Glutamatergic neuron (in vitro differentiated cells): ENCODE data around the gene HSPB8. TPM values are rescaled to one million over a fixed set of nuclear protein-coding genes. Genes with fewer than 3 reads are reported as not detected.

Experiments
- DNase-seq: peaks from one replicate; pipeline ENCODE4 v3.0.0; 2022
- H3K27ac Mint-ChIP-seq: one replicate; pipeline ENCODE4 v1.8.0; 2020; ENCODE audit warnings: mild to moderate bottlenecking, mixed read lengths, inconsistent platforms; ENCODE audit not compliant: unreplicated experiment
- H3K27me3 Mint-ChIP-seq: one replicate; pipeline ENCODE4 v1.8.0; 2020; ENCODE audit warnings: mild to moderate bottlenecking, moderate library complexity, mixed read lengths, inconsistent platforms; ENCODE audit not compliant: unreplicated experiment
- H3K36me3 Mint-ChIP-seq: one replicate; pipeline ENCODE4 v1.8.0; 2020; ENCODE audit warnings: mild to moderate bottlenecking, mixed read lengths, inconsistent platforms; ENCODE audit not compliant: unreplicated experiment
- H3K4me1 Mint-ChIP-seq: one replicate; pipeline ENCODE4 v1.8.0; 2020; ENCODE audit warnings: mild to moderate bottlenecking, low read depth, mixed read lengths, inconsistent platforms; ENCODE audit not compliant: unreplicated experiment
- H3K4me3 Mint-ChIP-seq: one replicate; pipeline ENCODE4 v1.8.0; 2020; ENCODE audit warnings: mild to moderate bottlenecking, mixed read lengths, inconsistent platforms; ENCODE audit not compliant: unreplicated experiment
- H3K9me3 Mint-ChIP-seq: one replicate; pipeline ENCODE4 v1.8.0; 2020; ENCODE audit warnings: mild to moderate bottlenecking, moderate library complexity, mixed read lengths, inconsistent platforms; ENCODE audit not compliant: unreplicated experiment
- total RNA-seq: library from RNA; stranded (reverse); fragmentation: NEBNext Ultra II Directional; extraction: Animal tissue kit (Norgen Biotek cat#: 25700); gene quantifications from one replicate; pipeline ENCODE4 v1.2.1, GENCODE V29; 2021; ENCODE audit not compliant: unreplicated experiment
- TF ChIP-seq, protein P1 (sequence below): fragments of 200-600 bp; sonication (generic); IDR thresholded peaks from one replicate; pipeline ENCODE4 v1.5.0; 2021; ENCODE audit not compliant: partially characterized antibody, unreplicated experiment

HSPB8 gene
- total RNA-seq, 1 donor from 2014 or later = 0.32 TPM

DNA sequence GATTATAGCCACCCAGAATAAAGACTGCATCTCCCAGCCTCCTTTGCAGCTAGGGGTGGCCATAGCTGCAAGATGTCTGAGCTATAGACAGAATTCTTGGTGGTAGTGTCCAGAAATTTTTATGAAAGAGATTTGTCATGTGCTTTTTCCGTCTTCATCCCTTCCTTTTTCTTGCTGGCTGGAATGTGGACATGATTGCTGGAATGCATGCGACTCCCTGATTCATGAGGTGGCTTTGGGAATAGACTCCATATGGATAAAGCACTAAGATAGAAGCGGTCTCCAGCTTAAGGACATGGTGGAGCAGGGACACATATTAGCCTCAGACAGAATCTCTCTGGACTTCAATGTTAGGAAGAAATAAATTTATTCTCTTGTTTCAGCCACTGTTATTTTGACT, 10.0 kb upstream of the HSPB8 start:
- Mint-ChIP-seq H3K9me3 (peaks cover 11% of the 10 kb centered on the region), H3K36me3 (peaks cover 5% of the 10 kb centered on the region), H3K27me3 (peaks cover 4% of the 10 kb centered on the region), H3K27ac (no peak overlapping the region), H3K4me3 (no peak overlapping the region), H3K4me1 (no peaks in the 10 kb centered on the region)
- DNase-seq = no peak
- TF ChIP-seq, protein P1, sequence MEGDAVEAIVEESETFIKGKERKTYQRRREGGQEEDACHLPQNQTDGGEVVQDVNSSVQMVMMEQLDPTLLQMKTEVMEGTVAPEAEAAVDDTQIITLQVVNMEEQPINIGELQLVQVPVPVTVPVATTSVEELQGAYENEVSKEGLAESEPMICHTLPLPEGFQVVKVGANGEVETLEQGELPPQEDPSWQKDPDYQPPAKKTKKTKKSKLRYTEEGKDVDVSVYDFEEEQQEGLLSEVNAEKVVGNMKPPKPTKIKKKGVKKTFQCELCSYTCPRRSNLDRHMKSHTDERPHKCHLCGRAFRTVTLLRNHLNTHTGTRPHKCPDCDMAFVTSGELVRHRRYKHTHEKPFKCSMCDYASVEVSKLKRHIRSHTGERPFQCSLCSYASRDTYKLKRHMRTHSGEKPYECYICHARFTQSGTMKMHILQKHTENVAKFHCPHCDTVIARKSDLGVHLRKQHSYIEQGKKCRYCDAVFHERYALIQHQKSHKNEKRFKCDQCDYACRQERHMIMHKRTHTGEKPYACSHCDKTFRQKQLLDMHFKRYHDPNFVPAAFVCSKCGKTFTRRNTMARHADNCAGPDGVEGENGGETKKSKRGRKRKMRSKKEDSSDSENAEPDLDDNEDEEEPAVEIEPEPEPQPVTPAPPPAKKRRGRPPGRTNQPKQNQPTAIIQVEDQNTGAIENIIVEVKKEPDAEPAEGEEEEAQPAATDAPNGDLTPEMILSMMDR = no peak

DNA sequence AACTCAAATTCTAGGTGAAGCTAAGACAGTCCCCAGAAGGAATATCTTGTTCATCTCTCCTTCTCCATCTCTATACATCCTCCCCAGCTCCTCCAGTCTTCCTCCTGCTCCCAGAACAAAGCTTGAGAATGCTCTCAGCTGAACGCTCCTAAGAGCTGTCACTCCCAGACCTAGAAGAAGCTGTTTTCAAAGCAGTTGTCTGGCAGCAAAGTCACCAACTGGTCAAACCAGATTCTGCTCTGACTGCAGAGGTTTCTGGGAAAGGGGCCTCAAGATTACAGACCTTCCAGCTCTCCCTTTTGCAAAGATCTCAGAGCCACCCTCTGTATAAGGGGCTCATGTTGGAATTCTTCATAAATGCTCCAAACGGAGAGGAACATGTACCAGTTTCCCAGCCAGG, 9.6 kb upstream of the HSPB8 start:
- Mint-ChIP-seq H3K9me3 (peaks cover 11% of the 10 kb centered on the region), H3K4me3 (no peak overlapping the region), H3K27me3 (peaks cover 4% of the 10 kb centered on the region), H3K36me3 (peaks cover 5% of the 10 kb centered on the region), H3K4me1 (no peaks in the 10 kb centered on the region), H3K27ac (no peak overlapping the region)
- TF ChIP-seq, protein P1 = no peak
- DNase-seq = no peak

DNA sequence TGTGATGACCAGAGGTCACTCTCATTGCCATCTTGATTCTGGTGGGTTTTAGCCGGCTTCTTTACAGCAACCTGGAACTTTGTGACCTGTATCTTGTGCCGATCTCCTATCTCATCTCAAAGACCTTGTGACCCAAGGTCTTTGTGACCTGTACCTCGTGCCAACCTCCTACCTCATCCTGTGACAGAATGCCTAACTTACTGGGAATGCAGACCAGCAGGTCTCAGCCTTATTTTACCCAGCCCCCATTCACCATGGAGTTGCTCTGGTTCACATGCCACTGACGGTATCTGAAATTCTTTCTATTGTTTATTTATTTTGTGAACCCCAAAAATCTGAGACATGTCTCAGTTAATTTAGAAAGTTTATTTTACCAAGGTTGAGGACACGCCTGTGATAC, 7.4 kb upstream of the HSPB8 start:
- H3K27ac Mint-ChIP-seq = no peak overlapping the region
- H3K4me3 Mint-ChIP-seq = no peak overlapping the region

DNA sequence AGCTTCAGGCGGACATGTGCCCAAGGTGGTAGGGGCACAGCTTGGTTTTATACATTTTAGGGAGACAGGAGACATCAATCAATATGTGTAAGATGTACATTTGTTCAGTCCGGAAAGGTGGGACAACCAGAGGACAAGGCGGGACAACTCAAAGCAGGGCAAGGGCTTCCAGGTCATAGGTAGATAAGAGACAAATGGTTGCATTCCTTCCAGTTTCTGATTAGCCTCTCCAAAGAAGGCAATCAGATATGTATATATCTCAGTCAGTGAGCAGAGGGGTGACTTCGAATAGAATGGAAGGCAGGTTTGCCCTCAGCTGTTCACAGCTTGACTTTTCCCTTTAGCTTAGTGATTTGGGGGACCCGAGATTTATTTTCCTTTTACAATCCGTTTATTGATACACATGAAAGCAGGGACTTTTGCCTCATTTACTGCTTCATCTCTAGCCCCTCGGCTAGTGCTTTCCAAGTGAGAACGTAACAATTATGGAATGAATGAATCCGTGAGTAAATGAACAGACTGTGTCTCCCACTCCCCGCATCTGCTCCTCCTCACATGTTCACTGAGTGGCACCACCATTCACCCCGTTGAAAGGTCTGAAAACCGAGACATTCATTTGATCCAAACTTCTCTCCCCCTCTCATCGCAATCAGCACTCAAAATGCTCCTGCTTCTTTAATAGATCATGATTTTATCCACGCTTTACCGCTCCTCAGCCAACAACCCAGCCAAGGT, 6.9 kb upstream of the HSPB8 start:
- Mint-ChIP-seq H3K9me3 (peaks cover 4% of the 10 kb centered on the region), H3K4me1 (peaks cover 9% of the 10 kb centered on the region), H3K27ac (no peak overlapping the region), H3K27me3 (peaks cover 10% of the 10 kb centered on the region), H3K36me3 (peaks cover 5% of the 10 kb centered on the region), H3K4me3 (no peak overlapping the region)
- TF ChIP-seq, protein P1 = no peak
- DNase-seq = no peak

More for the DNA sequence above, 7.4 kb upstream of the HSPB8 start:
- H3K27me3 Mint-ChIP-seq = peaks cover 8% of the 10 kb centered on the region
- TF ChIP-seq, protein P1 = no peak
- H3K4me1 Mint-ChIP-seq = peaks cover 6% of the 10 kb centered on the region
- DNase-seq = no peak
- peaks cover 5% of the 10 kb centered on the region for H3K36me3 Mint-ChIP-seq
- H3K9me3 Mint-ChIP-seq = peaks cover 5% of the 10 kb centered on the region

DNA sequence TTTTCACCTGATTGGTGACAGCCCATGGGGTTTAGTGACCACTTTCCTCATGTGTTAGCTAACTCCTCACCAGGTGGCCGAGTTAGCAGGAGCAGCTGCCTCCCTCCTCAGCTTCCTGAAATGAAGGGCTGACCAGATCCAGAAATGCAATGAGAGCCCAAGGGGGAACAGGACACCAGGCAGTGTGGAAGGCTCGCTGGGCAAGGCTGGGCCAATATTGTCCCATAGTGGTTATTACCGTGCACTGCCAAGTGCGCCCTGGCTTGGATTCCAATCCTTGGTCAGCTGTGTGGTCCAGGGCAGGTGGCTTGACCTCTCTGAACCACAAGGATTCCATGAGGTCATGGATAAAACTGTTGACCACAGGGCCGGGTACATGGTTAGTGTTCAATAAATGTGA, 3.6 kb upstream of the HSPB8 start:
- TF ChIP-seq, protein P1 = no peak
- no peak overlapping the region for H3K27ac Mint-ChIP-seq
- H3K4me1 Mint-ChIP-seq = peaks cover 15% of the 10 kb centered on the region
- H3K27me3 Mint-ChIP-seq = peaks cover 8% of the 10 kb centered on the region
- peaks cover 4% of the 10 kb centered on the region for H3K36me3 Mint-ChIP-seq
- peaks cover 2% of the 10 kb centered on the region for H3K9me3 Mint-ChIP-seq
- H3K4me3 Mint-ChIP-seq = no peak overlapping the region
- no peak for DNase-seq
